HepG2 (cell line): ENCODE results near the gene FAHD1. TPM values are rescaled to one million over a fixed set of nuclear protein-coding genes. Genes with fewer than 3 reads are reported as not detected.
A peak's percentile ranks its signal among the peaks of the same experiment; 100 is the strongest.

ENCODE experiments used
- ATF1 ChIP-seq: IDR thresholded peaks from 2 replicates; pipeline ENCODE4 v1.6.1; 2016; ENCODE audit warnings: mild to moderate bottlenecking, control low read depth
- BCLAF1 ChIP-seq: fragments of 450-650 bp; IDR thresholded peaks from 2 replicates; pipeline ENCODE4 v1.6.1; 2017; ENCODE audit warnings: mild to moderate bottlenecking
- JUNB ChIP-seq: sonication (generic); formaldehyde crosslinking; IDR thresholded peaks from 2 replicates; pipeline ENCODE4 v1.8.0; 2022; ENCODE audit warnings: missing genetic modification reagents, mild to moderate bottlenecking, borderline replicate concordance
- NR2C2 ChIP-seq: sonication (generic); formaldehyde crosslinking; IDR thresholded peaks from 2 replicates; pipeline ENCODE4 v1.4.0; 2020; ENCODE audit warnings: missing genetic modification reagents, mild to moderate bottlenecking, moderate library complexity, borderline replicate concordance
- SNAPC4 ChIP-seq: sonication (generic); formaldehyde crosslinking; IDR thresholded peaks from 2 replicates; pipeline ENCODE4 v1.4.0; 2020; ENCODE audit warnings: mild to moderate bottlenecking, missing genetic modification reagents
- SP4 ChIP-seq: sonication (generic); formaldehyde crosslinking; IDR thresholded peaks from 2 replicates; pipeline ENCODE4 v1.8.1; 2023; ENCODE audit warnings: mild to moderate bottlenecking, missing genetic modification reagents
- TRIM24 ChIP-seq: sonication (generic); formaldehyde crosslinking; IDR thresholded peaks from 2 replicates; pipeline ENCODE4 v1.8.0; 2022; ENCODE audit warnings: mild to moderate bottlenecking, missing genetic modification reagents
- YY1 ChIP-seq: IDR thresholded peaks from 2 replicates; pipeline ENCODE4 v1.6.1; 2011; ENCODE audit warnings: low read length, low read depth, moderate library complexity, mild to moderate bottlenecking; ENCODE audit not compliant: insufficient read depth, insufficient replicate concordance
- ZNF234 ChIP-seq: sonication (generic); formaldehyde crosslinking; conservative IDR thresholded peaks from 2 replicates; pipeline ENCODE4 v1.5.1; 2020; ENCODE audit warnings: mild to moderate bottlenecking, missing genetic modification reagents
- ZNF44 ChIP-seq: sonication (generic); formaldehyde crosslinking; IDR thresholded peaks from 2 replicates; pipeline ENCODE4 v1.5.1; 2020; ENCODE audit warnings: mild to moderate bottlenecking, missing genetic modification reagents
- ZNF569 ChIP-seq: sonication (generic); formaldehyde crosslinking; IDR thresholded peaks from 2 replicates; pipeline ENCODE4 v1.5.0; 2020; ENCODE audit warnings: mild to moderate bottlenecking, missing genetic modification reagents, moderate library complexity, borderline replicate concordance
- ZNF777 ChIP-seq: sonication (generic); formaldehyde crosslinking; IDR thresholded peaks from 2 replicates; pipeline ENCODE4 v1.4.0; 2020; ENCODE audit warnings: missing genetic modification reagents
- ZNF839 ChIP-seq: sonication (generic); formaldehyde crosslinking; IDR thresholded peaks from 2 replicates; pipeline ENCODE4 v1.4.0; 2020; ENCODE audit warnings: missing genetic modification reagents, mild to moderate bottlenecking, borderline replicate concordance
- ZNF883 ChIP-seq: sonication (generic); formaldehyde crosslinking; IDR thresholded peaks from 2 replicates; pipeline ENCODE4 v1.5.1; 2020; ENCODE audit warnings: mild to moderate bottlenecking, missing genetic modification reagents; ENCODE audit errors: not compliant biosample characterization
- polyA plus RNA-seq, 8 experiments: library from polyadenylated mRNA; depleted of rRNA in 3 of 8; stranded (reverse) in 7 of 8; unstranded in 1 of 8; fragments of >200 nt; fragmentation: Illumina TruSeq in 4 of 8; extraction: Trizol in 4 of 8; gene quantifications; 2 replicates each; pipeline versions ENCODE4 v1.2.1 to v1.2.3, GENCODE V29; 2011 to 2016; ENCODE audit warnings: low read depth in 4 of 8, missing spikeins in 1 of 8, mixed read lengths in 1 of 8; ENCODE audit not compliant: insufficient read depth in 1 of 8
- total RNA-seq, 5 experiments: library from RNA; depleted of rRNA; stranded (reverse); fragments of >200 nt; fragmentation: Illumina TruSeq; extraction: Trizol; gene quantifications; 2 replicates each; pipeline ENCODE4 v1.2.3, GENCODE V29; 2016; ENCODE audit warnings: low read depth in 1 of 5
- TF ChIP-seq, protein P1 (sequence below): sonication (generic); formaldehyde crosslinking; IDR thresholded peaks from 2 replicates; pipeline ENCODE4 v1.9.0; 2021; ENCODE audit warnings: missing genetic modification reagents, mild to moderate bottlenecking, borderline replicate concordance
- TF ChIP-seq, protein P2 (sequence below): sonication (generic); formaldehyde crosslinking; IDR thresholded peaks from 2 replicates; pipeline ENCODE4 v1.4.0; 2020; ENCODE audit warnings: missing genetic modification reagents; ENCODE audit errors: not compliant biosample characterization
- TF ChIP-seq, protein P3 (sequence below): conservative IDR thresholded peaks from 2 replicates; pipeline ENCODE4 v1.6.1; 2018; ENCODE audit warnings: missing genetic modification reagents

FAHD1 gene
- total and polyA plus RNA-seq, 2 of the 13 experiments (the other 11 are each of a cell fraction or from before 2014, with no cell fraction given): 39.0 to 45.3 TPM

DNA sequence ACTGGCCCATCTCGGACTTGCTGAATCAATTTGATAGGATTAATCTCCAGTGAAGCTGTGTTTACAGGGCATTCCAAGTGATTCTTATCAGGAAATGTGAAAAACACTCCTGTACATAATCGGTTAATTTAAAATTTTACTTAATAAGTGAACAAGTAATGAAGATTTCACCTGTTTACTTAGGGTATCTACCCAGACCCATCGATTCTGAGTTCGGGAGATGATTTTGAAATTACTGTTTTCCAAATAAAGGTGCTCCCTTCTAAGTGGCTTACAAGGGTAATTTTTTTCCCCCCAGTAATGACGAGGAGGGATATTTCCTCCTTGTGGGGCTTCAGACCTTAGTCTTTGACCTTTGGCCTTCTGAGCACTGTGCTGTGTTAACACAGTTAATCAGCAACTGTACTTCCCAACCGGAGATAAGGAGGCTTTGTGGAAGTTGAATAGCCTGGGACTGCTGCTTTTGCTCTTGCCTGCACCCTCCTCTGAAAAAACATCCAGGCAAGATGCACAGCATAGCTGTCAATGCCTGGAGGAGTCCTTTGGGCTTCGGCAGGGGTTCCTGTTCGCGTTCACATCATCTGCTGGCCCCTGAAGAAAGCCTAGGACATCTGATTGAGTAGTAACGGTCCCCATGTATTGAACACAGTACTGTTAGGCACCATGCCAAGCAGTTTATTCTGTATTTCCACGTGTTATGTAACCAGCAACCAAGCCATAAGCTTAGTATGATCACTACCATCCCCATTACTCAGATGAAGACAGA, 1.8 kb downstream of the FAHD1 start (continued):
- no peak for TF ChIP-seq BCLAF1
- TF ChIP-seq JUNB: no peak
- no peak for TF ChIP-seq ZNF569 (CRISPR knock-in tag)
- TF ChIP-seq, protein P1, sequence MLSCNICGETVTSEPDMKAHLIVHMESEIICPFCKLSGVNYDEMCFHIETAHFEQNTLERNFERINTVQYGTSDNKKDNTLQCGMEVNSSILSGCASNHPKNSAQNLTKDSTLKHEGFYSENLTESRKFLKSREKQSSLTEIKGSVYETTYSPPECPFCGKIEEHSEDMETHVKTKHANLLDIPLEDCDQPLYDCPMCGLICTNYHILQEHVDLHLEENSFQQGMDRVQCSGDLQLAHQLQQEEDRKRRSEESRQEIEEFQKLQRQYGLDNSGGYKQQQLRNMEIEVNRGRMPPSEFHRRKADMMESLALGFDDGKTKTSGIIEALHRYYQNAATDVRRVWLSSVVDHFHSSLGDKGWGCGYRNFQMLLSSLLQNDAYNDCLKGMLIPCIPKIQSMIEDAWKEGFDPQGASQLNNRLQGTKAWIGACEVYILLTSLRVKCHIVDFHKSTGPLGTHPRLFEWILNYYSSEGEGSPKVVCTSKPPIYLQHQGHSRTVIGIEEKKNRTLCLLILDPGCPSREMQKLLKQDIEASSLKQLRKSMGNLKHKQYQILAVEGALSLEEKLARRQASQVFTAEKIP (CRISPR knock-in tag): no peak
- no peak for TF ChIP-seq SNAPC4 (CRISPR knock-in tag)
- no peak for TF ChIP-seq ZNF234 (CRISPR knock-in tag)
- TF ChIP-seq TRIM24 (CRISPR knock-in tag): no peak
- TF ChIP-seq NR2C2 (CRISPR knock-in tag): peak; percentile 85
- TF ChIP-seq, protein P2, sequence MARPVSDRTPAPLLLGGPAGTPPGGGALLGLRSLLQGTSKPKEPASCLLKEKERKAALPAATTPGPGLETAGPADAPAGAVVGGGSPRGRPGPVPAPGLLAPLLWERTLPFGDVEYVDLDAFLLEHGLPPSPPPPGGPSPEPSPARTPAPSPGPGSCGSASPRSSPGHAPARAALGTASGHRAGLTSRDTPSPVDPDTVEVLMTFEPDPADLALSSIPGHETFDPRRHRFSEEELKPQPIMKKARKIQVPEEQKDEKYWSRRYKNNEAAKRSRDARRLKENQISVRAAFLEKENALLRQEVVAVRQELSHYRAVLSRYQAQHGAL (CRISPR knock-in tag): no peak
- TF ChIP-seq ZNF883 (CRISPR knock-in tag): no peak
- TF ChIP-seq ATF1 (CRISPR knock-in tag): no peak
- no peak for TF ChIP-seq YY1
- no peak for TF ChIP-seq ZNF44
- no peak for TF ChIP-seq ZNF777 (CRISPR knock-in tag)
- TF ChIP-seq SP4 (CRISPR knock-in tag): peak; percentile 41; the same call in 1 of the 2 replicates
- TF ChIP-seq, protein P3, sequence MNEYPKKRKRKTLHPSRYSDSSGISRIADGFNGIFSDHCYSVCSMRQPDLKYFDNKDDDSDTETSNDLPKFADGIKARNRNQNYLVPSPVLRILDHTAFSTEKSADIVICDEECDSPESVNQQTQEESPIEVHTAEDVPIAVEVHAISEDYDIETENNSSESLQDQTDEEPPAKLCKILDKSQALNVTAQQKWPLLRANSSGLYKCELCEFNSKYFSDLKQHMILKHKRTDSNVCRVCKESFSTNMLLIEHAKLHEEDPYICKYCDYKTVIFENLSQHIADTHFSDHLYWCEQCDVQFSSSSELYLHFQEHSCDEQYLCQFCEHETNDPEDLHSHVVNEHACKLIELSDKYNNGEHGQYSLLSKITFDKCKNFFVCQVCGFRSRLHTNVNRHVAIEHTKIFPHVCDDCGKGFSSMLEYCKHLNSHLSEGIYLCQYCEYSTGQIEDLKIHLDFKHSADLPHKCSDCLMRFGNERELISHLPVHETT (CRISPR knock-in tag): no peak
- TF ChIP-seq ZNF839 (CRISPR knock-in tag): no peak
